ENCODE results near the gene ZNF277. TPM values are rescaled to one million over a fixed set of nuclear protein-coding genes. Genes with fewer than 3 reads are reported as not detected.

Gene ZNF277
- polyA plus RNA-seq, 4 donors, result 26.2 to 42.8 (median 36.9) TPM

GRCh38 chr7:112207765-112208164 is 1.3 kb downstream of the ZNF277 start:
- DNase-seq (ENCODE audit: low read depth in 4 of 4, low spot score in 3 of 4), result no peak

- DNase-seq (ENCODE audit: low read depth in 4 of 4, low spot score in 3 of 4), result no peak
Observed at GRCh38 chr7:112211348-112211907, 4.9 kb downstream of the ZNF277 start.

- no peak for DNase-seq (ENCODE audit: low read depth in 4 of 4, low spot score in 3 of 4)
Observed at GRCh38 chr7:112212571-112212970, 6.1 kb downstream of the ZNF277 start.

GRCh38 chr7:112213735-112214134 is 7.2 kb downstream of the ZNF277 start:
- DNase-seq (ENCODE audit: low read depth in 4 of 4, low spot score in 3 of 4), result no peak

- DNase-seq (ENCODE audit: low read depth in 4 of 4, low spot score in 3 of 4), result no peak
Observed at GRCh38 chr7:112214268-112214667, 7.8 kb downstream of the ZNF277 start.

- no peak for DNase-seq (ENCODE audit: low read depth in 4 of 4, low spot score in 3 of 4)
Observed at GRCh38 chr7:112214883-112215282, 8.4 kb downstream of the ZNF277 start.

- DNase-seq (ENCODE audit: low read depth in 4 of 4, low spot score in 3 of 4), result no peak
Observed at GRCh38 chr7:112215787-112216186, 9.3 kb downstream of the ZNF277 start.

GRCh38 chr7:112220877-112221434 is 14.5 kb downstream of the ZNF277 start:
- no peak for DNase-seq (ENCODE audit: low read depth in 4 of 4, low spot score in 3 of 4)

- DNase-seq (ENCODE audit: low read depth in 4 of 4, low spot score in 3 of 4), result no peak
Observed at GRCh38 chr7:112223310-112223709, 16.8 kb downstream of the ZNF277 start.

- no peak for DNase-seq (ENCODE audit: low read depth in 4 of 4, low spot score in 3 of 4)
Observed at GRCh38 chr7:112224186-112224585, 17.7 kb downstream of the ZNF277 start.

- DNase-seq (ENCODE audit: low read depth in 4 of 4, low spot score in 3 of 4), result no peak
Observed at GRCh38 chr7:112225006-112225405, 18.5 kb downstream of the ZNF277 start.

GRCh38 chr7:112226701-112227276 is 20.3 kb downstream of the ZNF277 start:
- no peak for DNase-seq (ENCODE audit: low read depth in 4 of 4, low spot score in 3 of 4)

- DNase-seq (ENCODE audit: low read depth in 4 of 4, low spot score in 3 of 4), result no peak
Observed at GRCh38 chr7:112228632-112229031, 22.1 kb downstream of the ZNF277 start.

- no peak for DNase-seq (ENCODE audit: low read depth in 4 of 4, low spot score in 3 of 4)
Observed at GRCh38 chr7:112232212-112232978, 25.9 kb downstream of the ZNF277 start.

GRCh38 chr7:112233048-112233697 is 26.7 kb downstream of the ZNF277 start:
- no peak for DNase-seq (ENCODE audit: low read depth in 4 of 4, low spot score in 3 of 4)

GRCh38 chr7:112234147-112234546 is 27.7 kb downstream of the ZNF277 start:
- DNase-seq (ENCODE audit: low read depth in 4 of 4, low spot score in 3 of 4), result no peak

GRCh38 chr7:112236597-112236996 is 30.1 kb downstream of the ZNF277 start:
- DNase-seq (ENCODE audit: low read depth in 4 of 4, low spot score in 3 of 4), result no peak

- no peak for DNase-seq (ENCODE audit: low read depth in 4 of 4, low spot score in 3 of 4)
Observed at GRCh38 chr7:112238330-112238729, 31.8 kb downstream of the ZNF277 start.

- no peak for DNase-seq (ENCODE audit: low read depth in 4 of 4, low spot score in 3 of 4)
Observed at GRCh38 chr7:112238852-112239610, 32.5 kb downstream of the ZNF277 start.

- no peak for DNase-seq (ENCODE audit: low read depth in 4 of 4, low spot score in 3 of 4)
Observed at GRCh38 chr7:112248598-112248997, 42.1 kb downstream of the ZNF277 start.
